HepG2 (cell line): ENCODE measurements around the gene GRIK1. TPM values are rescaled to one million over a fixed set of nuclear protein-coding genes. Genes with fewer than 3 reads are reported as not detected.

Experiments used
- ATAC-seq: fragments of 200-7000 bp; cut with Tn5 transposase; 3 replicates; pipeline ENCODE4 v1.9.1; 2020; ENCODE audit warnings: mild to moderate bottlenecking, moderate library complexity
- BruUV-seq: library from RNA; stranded (reverse); fragments of 400-500 nt; replicated peaks from 2 replicates; lab custom pipeline; 2021; lab: Mats Ljungman, UMichigan
- CTCF ChIA-PET: fragments of 300-600 bp; formaldehyde crosslinking; extraction: SDS; loops from one replicate; lab custom pipeline; 2021; ENCODE audit warnings: low total read pairs, inconsistent platforms, low intra/inter-chr PET ratio; lab: Yijun Ruan, JAX
- POLR2A ChIA-PET: fragments of 350-600 bp; sonication (Branson Sonifier 250); formaldehyde crosslinking; loops from one replicate; lab custom pipeline; 2020; ENCODE audit warnings: antibody characterized with exemption, inconsistent platforms; lab: Yijun Ruan, JAX
- DNase-seq: peaks from one replicate; pipeline ENCODE4 v3.0.0-alpha.2; 2015; ENCODE audit warnings: low spot score
- FAIRE-seq: peaks from 3 replicates; lab custom pipeline; 2011; peaks lifted over from hg19 to GRCh38; lab: Jason Lieb, UNC
- H2AFZ ChIP-seq: one replicate; pipeline ENCODE4 v1.6.1; 2011; ENCODE audit warnings: low read length, inconsistent platforms
- H3K27ac ChIP-seq: fragments of 300-600 bp; 3 replicates; pipeline ENCODE4 v1.8.0; 2011; ENCODE audit warnings: mixed run types, mild to moderate bottlenecking, mixed read lengths, low read length, inconsistent platforms; ENCODE audit not compliant: insufficient read depth; ENCODE audit errors: extremely low read length
- H3K27me3 ChIP-seq, 2 experiments: fragments of 200-600 bp in 1 of 2; 2 replicates in 1 of 2; 3 replicates in 1 of 2; pipeline versions ENCODE4 v1.6.0 to v1.8.0; 2011; ENCODE audit warnings: low read length in 2 of 2, mild to moderate bottlenecking in 2 of 2, moderate library complexity in 2 of 2, inconsistent platforms in 1 of 2; ENCODE audit not compliant: insufficient read depth in 2 of 2, control insufficient read depth in 1 of 2
- H3K36me3 ChIP-seq, 2 experiments: fragments of 200-600 bp in 1 of 2; replicated peaks in 1 of 2; 2 replicates in 1 of 2; 3 replicates in 1 of 2; pipeline versions ENCODE4 v1.5.1 to v1.8.0; 2011; ENCODE audit warnings: low read length in 2 of 2, inconsistent platforms in 1 of 2; ENCODE audit not compliant: insufficient read depth in 2 of 2, control insufficient read depth in 1 of 2
- H3K4me1 ChIP-seq: 2 replicates; pipeline ENCODE4 v1.5.1; 2012; ENCODE audit warnings: low read length, inconsistent platforms; ENCODE audit not compliant: insufficient read depth
- H3K4me2 ChIP-seq: 2 replicates; pipeline ENCODE4 v1.6.0; 2011; ENCODE audit warnings: low read depth, low read length, inconsistent platforms
- H3K4me3 ChIP-seq, 3 experiments: fragments of 200-600 bp in 1 of 3; sonication (generic), shearing (Covaris generic) in 1 of 3; replicated peaks in 1 of 3; 2 replicates each; pipeline ENCODE4 v1.5.1; 2011 to 2016; ENCODE audit warnings: low read length in 3 of 3, inconsistent platforms in 2 of 3, low read depth in 2 of 3, mild to moderate bottlenecking in 2 of 3, control low read depth in 1 of 3, mixed read lengths in 1 of 3; ENCODE audit not compliant: insufficient read depth in 1 of 3
- H3K79me2 ChIP-seq: one replicate; pipeline ENCODE4 v1.6.1; 2011; ENCODE audit warnings: low read length, inconsistent platforms; ENCODE audit not compliant: insufficient read depth
- H3K9ac ChIP-seq: 2 replicates; pipeline ENCODE4 v1.6.0; 2011; ENCODE audit warnings: mild to moderate bottlenecking, low read depth, low read length, inconsistent platforms; ENCODE audit not compliant: insufficient read depth
- H3K9me3 ChIP-seq: 2 replicates; pipeline ENCODE4 v1.5.1; 2012; ENCODE audit warnings: mild to moderate bottlenecking, low read length
- H4K20me1 ChIP-seq: 2 replicates; pipeline ENCODE4 v1.6.0; 2011; ENCODE audit warnings: inconsistent platforms, mild to moderate bottlenecking, low read length, moderate library complexity; ENCODE audit not compliant: insufficient read depth
- AFF4 ChIP-seq: sonication (generic); formaldehyde crosslinking; IDR thresholded peaks from 2 replicates; pipeline ENCODE4 v1.4.0; 2020; ENCODE audit warnings: missing genetic modification reagents
- EEA1 ChIP-seq: sonication (generic); formaldehyde crosslinking; IDR thresholded peaks from 2 replicates; pipeline ENCODE4 v1.5.1; 2020; ENCODE audit warnings: mild to moderate bottlenecking, missing genetic modification reagents, borderline replicate concordance
- FUBP1 ChIP-seq: sonication (generic); formaldehyde crosslinking; IDR thresholded peaks from 2 replicates; pipeline ENCODE4 v1.5.1; 2020; ENCODE audit warnings: missing genetic modification reagents, mild to moderate bottlenecking, borderline replicate concordance
- HOXA7 ChIP-seq: sonication (generic); formaldehyde crosslinking; IDR thresholded peaks from 2 replicates; pipeline ENCODE4 v1.8.1; 2022; ENCODE audit warnings: mild to moderate bottlenecking, missing genetic modification reagents, moderate library complexity
- MEIS2 ChIP-seq: sonication (generic); formaldehyde crosslinking; IDR thresholded peaks from 2 replicates; pipeline ENCODE4 v1.9.0; 2021; ENCODE audit warnings: mild to moderate bottlenecking, missing genetic modification reagents
- NR2F6 ChIP-seq, 2 experiments: IDR thresholded peaks; 2 replicates each; pipeline ENCODE4 v1.6.1; 2016; ENCODE audit warnings: antibody characterized with exemption in 1 of 2, mild to moderate bottlenecking in 1 of 2
- POLR2AphosphoS5 ChIP-seq: IDR thresholded peaks from 2 replicates; pipeline ENCODE4 v1.6.1; 2012; ENCODE audit warnings: low read depth, low read length
- SNAPC5 ChIP-seq: sonication (generic); formaldehyde crosslinking; IDR thresholded peaks from 2 replicates; pipeline ENCODE4 v1.8.1; 2023; ENCODE audit warnings: mild to moderate bottlenecking, missing genetic modification reagents, borderline replicate concordance
- ZC3H13 ChIP-seq: sonication (generic); formaldehyde crosslinking; IDR thresholded peaks from 2 replicates; pipeline ENCODE4 v1.8.1; 2023; ENCODE audit warnings: mild to moderate bottlenecking, missing genetic modification reagents, moderate library complexity
- ZNF253 ChIP-seq: sonication (generic); formaldehyde crosslinking; IDR thresholded peaks from 2 replicates; pipeline ENCODE4 v1.8.0; 2022; ENCODE audit warnings: mild to moderate bottlenecking, missing genetic modification reagents, borderline replicate concordance
- ZNF264 ChIP-seq: sonication (generic); formaldehyde crosslinking; IDR thresholded peaks from 2 replicates; pipeline ENCODE4 v1.4.0; 2020; ENCODE audit warnings: missing genetic modification reagents
- ZNF362 ChIP-seq: sonication (generic); formaldehyde crosslinking; IDR thresholded peaks from 2 replicates; pipeline ENCODE4 v1.4.0; 2020; ENCODE audit warnings: missing genetic modification reagents, mild to moderate bottlenecking, borderline replicate concordance
- ZNF616 ChIP-seq: sonication (generic); formaldehyde crosslinking; IDR thresholded peaks from 2 replicates; pipeline ENCODE4 v1.5.0; 2020; ENCODE audit warnings: low read depth, mild to moderate bottlenecking, missing genetic modification reagents
- in situ Hi-C: cut with HindIII; loops from 2 replicates; pipeline ENCODE4 v1.10.0; 2017; ENCODE audit warnings: low pct_unique_long_range_greater_than_20kb; ENCODE audit not compliant: extremely low pct_ligation_motif_present
- intact Hi-C: fragments of 100-400 bp; cut with micrococcal nuclease; formaldehyde crosslinking; loops from one replicate; pipeline ENCODE4 v1.10.0; 2022; ENCODE audit not compliant: unreplicated experiment
- polyA plus RNA-seq, 8 experiments: library from polyadenylated mRNA; depleted of rRNA in 3 of 8; stranded (reverse) in 7 of 8; unstranded in 1 of 8; fragments of >200 nt; fragmentation: Illumina TruSeq in 4 of 8; extraction: Trizol in 4 of 8; gene quantifications; 2 replicates each; pipeline versions ENCODE4 v1.2.1 to v1.2.3, GENCODE V29; 2011 to 2016; ENCODE audit warnings: low read depth in 4 of 8, missing spikeins in 1 of 8, mixed read lengths in 1 of 8; ENCODE audit not compliant: insufficient read depth in 1 of 8
- total RNA-seq, 5 experiments: library from RNA; depleted of rRNA; stranded (reverse); fragments of >200 nt; fragmentation: Illumina TruSeq; extraction: Trizol; gene quantifications; 2 replicates each; pipeline ENCODE4 v1.2.3, GENCODE V29; 2016; ENCODE audit warnings: low read depth in 1 of 5

Gene GRIK1
- total and polyA plus RNA-seq, 2 of the 13 experiments (the other 11 are each of a cell fraction or from before 2014, with no cell fraction given), result not detected

- no peak overlapping the region for H2AFZ ChIP-seq
- H3K4me2 ChIP-seq, result no peak overlapping the region
- no peaks in the 10 kb centered on the region for H4K20me1 ChIP-seq
- no peak overlapping the region for H3K9ac ChIP-seq
- TF ChIP-seq FUBP1 (CRISPR knock-in tag), result no peak
- no peak for TF ChIP-seq NR2F6 (IDR thresholded peaks at IDR 0.05)
- TF ChIP-seq NR2F6 (CRISPR knock-in tag; IDR thresholded peaks at IDR 0.05), result no peak
- TF ChIP-seq HOXA7 (CRISPR knock-in tag), result no peak
- TF ChIP-seq MEIS2 (CRISPR knock-in tag), result no peak
- no peak for TF ChIP-seq SNAPC5 (CRISPR knock-in tag)
- TF ChIP-seq ZNF362 (CRISPR knock-in tag), result no peak
- TF ChIP-seq EEA1, result no peak
- no peak for TF ChIP-seq POLR2AphosphoS5
- no peak for TF ChIP-seq ZNF616 (CRISPR knock-in tag)
- no peak for TF ChIP-seq ZC3H13
- no peak for TF ChIP-seq ZNF253
- no peak for TF ChIP-seq AFF4
- no peak for TF ChIP-seq ZNF264 (CRISPR knock-in tag)
- no peak overlapping the region for H3K27ac ChIP-seq
- FAIRE-seq, result no peak
- H3K36me3 ChIP-seq, result no peaks in the 10 kb centered on the region
- ChIA-PET CTCF (no interaction called here), POLR2A (no interaction called here)
- H3K9me3 ChIP-seq, result peaks cover 13% of the 10 kb centered on the region
- no peaks in the 10 kb centered on the region for H3K4me1 ChIP-seq
- no peak for DNase-seq
- no peak overlapping the region for H3K4me3 ChIP-seq
- intact Hi-C loops, result no loop called here
- no peak for ATAC-seq
- in situ Hi-C loops, result no loop called here
- BruUV-seq, result no TSS peak
- no peaks in the 10 kb centered on the region for H3K27me3 ChIP-seq
- no peaks in the 10 kb centered on the region for H3K79me2 ChIP-seq
Measured at GRCh38 chr21:29822064-29822463, 117.7 kb downstream of the GRIK1 start.
